HEK293 (cell line): ENCODE measurements around the gene DLG2.

ENCODE experiments used
- CTCF ChIA-PET: fragments of 350-600 bp; formaldehyde crosslinking; extraction: SDS; loops from one replicate; lab custom pipeline; 2021; ENCODE audit warnings: antibody characterized with exemption; lab: Yijun Ruan, JAX
- POLR2A ChIA-PET: fragments of 300-600 bp; formaldehyde crosslinking; extraction: SDS; loops from one replicate; lab custom pipeline; 2020; ENCODE audit warnings: antibody characterized with exemption, inconsistent platforms; lab: Yijun Ruan, JAX
- H3K27ac ChIP-seq: fragments of 200-500 bp; sonication (Bioruptor generic); 2 replicates; pipeline ENCODE4 v1.5.1; 2014; ENCODE audit warnings: low read depth, low read length, control low read depth, inconsistent platforms; ENCODE audit errors: extremely low read depth
- H3K36me3 ChIP-seq, 2 experiments: fragments of 200-500 bp in 1 of 2; sonication (Bioruptor generic) in 1 of 2; 1 replicate in 1 of 2; 2 replicates in 1 of 2; pipeline ENCODE4 v1.5.1; 2014 to 2017; ENCODE audit warnings: inconsistent platforms in 2 of 2, low read length in 2 of 2; ENCODE audit not compliant: control insufficient read depth in 2 of 2, insufficient read depth in 1 of 2
- H3K4me1 ChIP-seq: fragments of 200-500 bp; sonication (Bioruptor generic); 2 replicates; pipeline ENCODE4 v1.5.1; 2014; ENCODE audit warnings: mild to moderate bottlenecking, low read length, inconsistent platforms; ENCODE audit not compliant: control insufficient read depth, insufficient read depth
- H3K4me3 ChIP-seq: 2 replicates; pipeline ENCODE4 v1.5.1; 2011; ENCODE audit warnings: low read depth, mild to moderate bottlenecking, control low read depth, low read length, moderate library complexity
- H3K9me3 ChIP-seq: fragments of 200-500 bp; sonication (Bioruptor generic); 2 replicates; pipeline ENCODE4 v1.5.1; 2014; ENCODE audit warnings: low read depth, low read length, inconsistent platforms; ENCODE audit not compliant: control insufficient read depth, insufficient read depth
- GLI4 ChIP-seq: fragments of 450-650 bp; formaldehyde crosslinking; IDR thresholded peaks from 2 replicates; pipeline ENCODE4 v1.5.1; 2016; ENCODE audit warnings: missing biosample characterization, missing genetic modification characterization
- GLIS1 ChIP-seq: fragments of 450-650 bp; formaldehyde crosslinking; IDR thresholded peaks from 2 replicates; pipeline ENCODE4 v1.5.1; 2016; ENCODE audit warnings: missing biosample characterization, missing genetic modification characterization
- MYNN ChIP-seq: fragments of 450-650 bp; formaldehyde crosslinking; IDR thresholded peaks from 2 replicates; pipeline ENCODE4 v1.5.1; 2016; ENCODE audit warnings: missing biosample characterization, missing genetic modification characterization, borderline replicate concordance
- SALL2 ChIP-seq: fragments of 450-650 bp; formaldehyde crosslinking; IDR thresholded peaks from 2 replicates; pipeline ENCODE4 v1.5.0; 2017; ENCODE audit warnings: missing biosample characterization, mild to moderate bottlenecking, missing genetic modification characterization, borderline replicate concordance
- SP3 ChIP-seq: fragments of 450-650 bp; formaldehyde crosslinking; IDR thresholded peaks from 2 replicates; pipeline ENCODE4 v1.5.1; 2016; ENCODE audit warnings: missing biosample characterization, missing genetic modification characterization
- ZFP37 ChIP-seq: fragments of 450-650 bp; formaldehyde crosslinking; IDR thresholded peaks from 2 replicates; pipeline ENCODE4 v1.5.1; 2016; ENCODE audit warnings: missing biosample characterization, missing genetic modification characterization
- ZNF10 ChIP-seq: fragments of 450-650 bp; formaldehyde crosslinking; IDR thresholded peaks from 2 replicates; pipeline ENCODE4 v1.5.1; 2017; ENCODE audit warnings: missing biosample characterization, missing genetic modification characterization
- ZNF112 ChIP-seq: fragments of 450-650 bp; formaldehyde crosslinking; IDR thresholded peaks from 2 replicates; pipeline ENCODE4 v1.5.0; 2017; ENCODE audit warnings: missing biosample characterization, missing genetic modification characterization
- ZNF146 ChIP-seq: fragments of 450-650 bp; formaldehyde crosslinking; IDR thresholded peaks from 2 replicates; pipeline ENCODE4 v1.5.1; 2016; ENCODE audit warnings: missing biosample characterization, missing genetic modification characterization
- ZNF292 ChIP-seq: fragments of 450-650 bp; formaldehyde crosslinking; IDR thresholded peaks from 2 replicates; pipeline ENCODE4 v1.5.1; 2016; ENCODE audit warnings: low read depth, missing biosample characterization, missing genetic modification characterization, borderline replicate concordance
- ZNF311 ChIP-seq: fragments of 450-650 bp; formaldehyde crosslinking; IDR thresholded peaks from 2 replicates; pipeline ENCODE4 v1.5.1; 2017; ENCODE audit warnings: missing biosample characterization, missing genetic modification characterization, borderline replicate concordance
- ZNF335 ChIP-seq: fragments of 450-650 bp; formaldehyde crosslinking; conservative IDR thresholded peaks from 2 replicates; pipeline ENCODE4 v1.5.1; 2016; ENCODE audit warnings: missing biosample characterization, missing genetic modification characterization
- ZNF341 ChIP-seq: fragments of 450-650 bp; formaldehyde crosslinking; IDR thresholded peaks from 2 replicates; pipeline ENCODE4; 2016; ENCODE audit warnings: low read depth, missing biosample characterization, missing genetic modification characterization
- ZNF362 ChIP-seq: fragments of 450-650 bp; formaldehyde crosslinking; IDR thresholded peaks from 2 replicates; pipeline ENCODE4 v1.5.1; 2016; ENCODE audit warnings: missing biosample characterization, missing genetic modification characterization
- ZNF561 ChIP-seq: fragments of 450-650 bp; IDR thresholded peaks from 2 replicates; pipeline ENCODE4 v1.5.1; 2018; ENCODE audit warnings: missing biosample characterization, missing genetic modification characterization, borderline replicate concordance
- ZNF600 ChIP-seq: fragments of 450-650 bp; formaldehyde crosslinking; IDR thresholded peaks from 2 replicates; pipeline ENCODE4 v1.5.1; 2016; ENCODE audit warnings: missing biosample characterization, missing genetic modification characterization
- ZNF626 ChIP-seq: fragments of 450-650 bp; sonication (Bioruptor Pico); formaldehyde crosslinking; IDR thresholded peaks from 2 replicates; pipeline ENCODE4 v1.5.1; 2018; ENCODE audit warnings: missing biosample characterization, missing genetic modification characterization, inconsistent platforms
- ZNF76 ChIP-seq: fragments of 450-650 bp; formaldehyde crosslinking; IDR thresholded peaks from 2 replicates; pipeline ENCODE4; 2016; ENCODE audit warnings: low read depth, missing biosample characterization, missing genetic modification characterization, borderline replicate concordance
- TF ChIP-seq, protein P1 (sequence below): fragments of 450-650 bp; formaldehyde crosslinking; IDR thresholded peaks from 2 replicates; pipeline ENCODE4 v1.5.1; 2016; ENCODE audit warnings: missing biosample characterization, missing genetic modification characterization, low read depth
- TF ChIP-seq, protein P2 (sequence below): fragments of 450-650 bp; formaldehyde crosslinking; IDR thresholded peaks from 2 replicates; pipeline ENCODE4 v1.5.1; 2016; ENCODE audit warnings: missing biosample characterization, missing genetic modification characterization

DLG2 gene

GRCh38 chr11:84292006-84292405 lies 1335.1 kb downstream of the DLG2 start:
- no peak for TF ChIP-seq GLIS1 (tag by site-specific recombination)
- TF ChIP-seq ZNF76 (tag by site-specific recombination), result no peak
- no peak for TF ChIP-seq SALL2 (tag by site-specific recombination)
- TF ChIP-seq ZNF362 (tag by site-specific recombination), result no peak
- no peak for TF ChIP-seq ZNF600 (tag by site-specific recombination)
- TF ChIP-seq ZNF146, result no peak
- TF ChIP-seq ZNF292 (tag by site-specific recombination), result no peak
- TF ChIP-seq ZNF626 (tag by site-specific recombination), result no peak
- TF ChIP-seq ZFP37 (tag by site-specific recombination), result no peak
- no peak for TF ChIP-seq ZNF335 (tag by site-specific recombination)
- no peak for TF ChIP-seq ZNF561 (tag by site-specific recombination)
- TF ChIP-seq, protein P1, sequence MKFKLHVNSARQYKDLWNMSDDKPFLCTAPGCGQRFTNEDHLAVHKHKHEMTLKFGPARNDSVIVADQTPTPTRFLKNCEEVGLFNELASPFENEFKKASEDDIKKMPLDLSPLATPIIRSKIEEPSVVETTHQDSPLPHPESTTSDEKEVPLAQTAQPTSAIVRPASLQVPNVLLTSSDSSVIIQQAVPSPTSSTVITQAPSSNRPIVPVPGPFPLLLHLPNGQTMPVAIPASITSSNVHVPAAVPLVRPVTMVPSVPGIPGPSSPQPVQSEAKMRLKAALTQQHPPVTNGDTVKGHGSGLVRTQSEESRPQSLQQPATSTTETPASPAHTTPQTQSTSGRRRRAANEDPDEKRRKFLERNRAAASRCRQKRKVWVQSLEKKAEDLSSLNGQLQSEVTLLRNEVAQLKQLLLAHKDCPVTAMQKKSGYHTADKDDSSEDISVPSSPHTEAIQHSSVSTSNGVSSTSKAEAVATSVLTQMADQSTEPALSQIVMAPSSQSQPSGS (tag by site-specific recombination), result no peak
- no peak overlapping the region for H3K4me3 ChIP-seq
- POLR2A ChIA-PET, result no interaction called here
- no peaks in the 10 kb centered on the region for H3K36me3 ChIP-seq
- no peaks in the 10 kb centered on the region for H3K4me1 ChIP-seq
- H3K27ac ChIP-seq, result no peak overlapping the region
- CTCF ChIA-PET, result no interaction called here
- H3K9me3 ChIP-seq, result no peaks in the 10 kb centered on the region

- H3K36me3 ChIP-seq, result no peaks in the 10 kb centered on the region
- H3K9me3 ChIP-seq, result no peaks in the 10 kb centered on the region
- no peaks in the 10 kb centered on the region for H3K4me1 ChIP-seq
- no peak overlapping the region for H3K27ac ChIP-seq
- TF ChIP-seq, protein P2, sequence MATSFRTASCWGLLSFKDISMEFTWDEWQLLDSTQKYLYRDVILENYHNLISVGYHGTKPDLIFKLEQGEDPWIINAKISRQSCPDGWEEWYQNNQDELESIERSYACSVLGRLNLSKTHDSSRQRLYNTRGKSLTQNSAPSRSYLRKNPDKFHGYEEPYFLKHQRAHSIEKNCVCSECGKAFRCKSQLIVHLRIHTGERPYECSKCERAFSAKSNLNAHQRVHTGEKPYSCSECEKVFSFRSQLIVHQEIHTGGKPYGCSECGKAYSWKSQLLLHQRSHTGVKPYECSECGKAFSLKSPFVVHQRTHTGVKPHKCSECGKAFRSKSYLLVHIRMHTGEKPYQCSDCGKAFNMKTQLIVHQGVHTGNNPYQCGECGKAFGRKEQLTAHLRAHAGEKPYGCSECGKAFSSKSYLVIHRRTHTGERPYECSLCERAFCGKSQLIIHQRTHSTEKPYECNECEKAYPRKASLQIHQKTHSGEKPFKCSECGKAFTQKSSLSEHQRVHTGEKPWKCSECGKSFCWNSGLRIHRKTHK (tag by site-specific recombination), result no peak
- no peak for TF ChIP-seq SP3 (tag by site-specific recombination)
- no peak for TF ChIP-seq ZNF112 (tag by site-specific recombination)
- no peak for TF ChIP-seq GLI4 (tag by site-specific recombination)
- no peak for TF ChIP-seq ZNF561 (tag by site-specific recombination)
- no peak for TF ChIP-seq ZNF341
- no peak for TF ChIP-seq ZNF10 (tag by site-specific recombination)
- no peak for TF ChIP-seq ZNF311
- no peak for TF ChIP-seq MYNN (tag by site-specific recombination)
- POLR2A ChIA-PET, result no interaction called here
- CTCF ChIA-PET, result no interaction called here
- no peak overlapping the region for H3K4me3 ChIP-seq
Observed at GRCh38 chr11:84290647-84291046, 1336.5 kb downstream of the DLG2 start.
